Mammary epithelial cell (primary cell): ENCODE data around the gene ASZ1.

Source experiments
- CTCF ChIP-seq, 2 donors: IDR thresholded peaks in 1 of 2; conservative IDR thresholded peaks in 1 of 2; 2 replicates each; pipeline ENCODE4 v1.5.1; 2011 to 2012; ENCODE audit warnings: inconsistent platforms in 2 of 2, low read length in 2 of 2, mild to moderate bottlenecking in 2 of 2, control low read depth in 1 of 2, low read depth in 1 of 2; ENCODE audit not compliant: insufficient read depth in 1 of 2; ENCODE audit errors: extremely low read depth in 1 of 2
- EZH2 ChIP-seq: IDR thresholded peaks from 2 replicates; pipeline ENCODE4 v1.6.1; 2012; ENCODE audit warnings: low read length, inconsistent platforms, borderline replicate concordance

- no peak for TF ChIP-seq CTCF (conservative IDR thresholded peaks at IDR 0.05 in 1 of 2, IDR thresholded peaks at IDR 0.05 in 1 of 2; ENCODE audit: extremely low read depth in 1 of 2, insufficient read depth in 1 of 2, low read depth in 1 of 2, low read length in 2 of 2)
- no peak for TF ChIP-seq EZH2
Measured at GRCh38 chr7:117427258-117427701, at the start of gene ASZ1.
